ENCODE data around the gene PPARGC1A. TPM values are rescaled to one million over a fixed set of nuclear protein-coding genes. Genes with fewer than 3 reads are reported as not detected.

PPARGC1A gene
- total RNA-seq, 2 experiments from 2014 or later = not detected

- Mint-ChIP-seq H3K36me3 (no peaks in the 10 kb centered on the region), H3K9me3 (no peaks in the 10 kb centered on the region), H3K4me1 (ENCODE audit: low read depth) (peaks cover 14% of the 10 kb centered on the region), H3K27ac (no peak overlapping the region), H3K27me3 (peaks cover 3% of the 10 kb centered on the region), H3K4me3 (no peak overlapping the region)
- no peak for DNase-seq
- ChIA-PET CTCF (no interaction called here), POLR2A (no interaction called here)
- intact Hi-C loops (cut with micrococcal nuclease) = no loop called here
Measured at GRCh38 chr4:23885943-23886590, 3.8 kb downstream of the PPARGC1A start.

- Mint-ChIP-seq H3K4me3 (no peak overlapping the region), H3K4me1 (ENCODE audit: low read depth) (peaks cover 9% of the 10 kb centered on the region), H3K9me3 (no peaks in the 10 kb centered on the region), H3K36me3 (no peaks in the 10 kb centered on the region), H3K27ac (no peak overlapping the region), H3K27me3 (peaks cover 3% of the 10 kb centered on the region)
- CTCF ChIA-PET = no interaction called here
- POLR2A ChIA-PET = no interaction called here
- intact Hi-C loops (cut with micrococcal nuclease) = no loop called here
- no peak for DNase-seq
Measured at GRCh38 chr4:23884741-23885140, 5.1 kb downstream of the PPARGC1A start.

GRCh38 chr4:23884261-23884660 lies 5.6 kb downstream of the PPARGC1A start:
- Mint-ChIP-seq H3K4me3 (no peak overlapping the region), H3K36me3 (no peaks in the 10 kb centered on the region), H3K27ac (no peak overlapping the region), H3K9me3 (no peaks in the 10 kb centered on the region), H3K27me3 (peaks cover 3% of the 10 kb centered on the region), H3K4me1 (ENCODE audit: low read depth) (peaks cover 5% of the 10 kb centered on the region)
- POLR2A ChIA-PET = no interaction called here
- intact Hi-C loops (cut with micrococcal nuclease) = no loop called here
- CTCF ChIA-PET = no interaction called here
- no peak for DNase-seq

- no peak overlapping the region for H3K4me3 Mint-ChIP-seq
- no peaks in the 10 kb centered on the region for H3K36me3 Mint-ChIP-seq
- no peaks in the 10 kb centered on the region for H3K4me1 Mint-ChIP-seq (ENCODE audit: low read depth)
- ChIA-PET POLR2A (no interaction called here), CTCF (no interaction called here)
- intact Hi-C loops (cut with micrococcal nuclease) = no loop called here
- H3K27me3 Mint-ChIP-seq = no peaks in the 10 kb centered on the region
- no peak overlapping the region for H3K27ac Mint-ChIP-seq
- DNase-seq = no peak
- no peaks in the 10 kb centered on the region for H3K9me3 Mint-ChIP-seq
Measured at GRCh38 chr4:23882976-23883531, 6.8 kb downstream of the PPARGC1A start.

GRCh38 chr4:23881674-23882337 lies 8.0 kb downstream of the PPARGC1A start:
- Mint-ChIP-seq H3K9me3 (no peaks in the 10 kb centered on the region), H3K36me3 (no peaks in the 10 kb centered on the region), H3K4me3 (no peak overlapping the region), H3K4me1 (ENCODE audit: low read depth) (no peaks in the 10 kb centered on the region), H3K27me3 (no peaks in the 10 kb centered on the region), H3K27ac (no peak overlapping the region)
- CTCF ChIA-PET = no interaction called here
- POLR2A ChIA-PET = no interaction called here
- DNase-seq = no peak
- intact Hi-C loops (cut with micrococcal nuclease) = no loop called here

GRCh38 chr4:23881052-23881501 lies 8.8 kb downstream of the PPARGC1A start:
- no peak overlapping the region for H3K27ac Mint-ChIP-seq
- POLR2A ChIA-PET = no interaction called here
- intact Hi-C loops (cut with micrococcal nuclease) = no loop called here
- CTCF ChIA-PET = no interaction called here
- no peak for DNase-seq
- no peaks in the 10 kb centered on the region for H3K36me3 Mint-ChIP-seq
- no peaks in the 10 kb centered on the region for H3K27me3 Mint-ChIP-seq
- H3K9me3 Mint-ChIP-seq = no peaks in the 10 kb centered on the region
- no peaks in the 10 kb centered on the region for H3K4me1 Mint-ChIP-seq (ENCODE audit: low read depth)
- no peak overlapping the region for H3K4me3 Mint-ChIP-seq

- no peak overlapping the region for H3K27ac Mint-ChIP-seq
- no peaks in the 10 kb centered on the region for H3K27me3 Mint-ChIP-seq
- intact Hi-C loops (cut with micrococcal nuclease) = no loop called here
- DNase-seq = no peak
- POLR2A ChIA-PET = no interaction called here
- no peak overlapping the region for H3K4me3 Mint-ChIP-seq
- H3K9me3 Mint-ChIP-seq = no peaks in the 10 kb centered on the region
- CTCF ChIA-PET = no interaction called here
- no peaks in the 10 kb centered on the region for H3K4me1 Mint-ChIP-seq (ENCODE audit: low read depth)
- no peaks in the 10 kb centered on the region for H3K36me3 Mint-ChIP-seq
Measured at GRCh38 chr4:23878912-23879732, 10.7 kb downstream of the PPARGC1A start.

GRCh38 chr4:23878246-23878891 lies 11.5 kb downstream of the PPARGC1A start:
- POLR2A ChIA-PET = no interaction called here
- Mint-ChIP-seq H3K4me1 (ENCODE audit: low read depth) (no peaks in the 10 kb centered on the region), H3K9me3 (no peaks in the 10 kb centered on the region), H3K27ac (no peak overlapping the region), H3K4me3 (no peak overlapping the region), H3K36me3 (no peaks in the 10 kb centered on the region), H3K27me3 (no peaks in the 10 kb centered on the region)
- DNase-seq = no peak
- CTCF ChIA-PET = no interaction called here
- intact Hi-C loops (cut with micrococcal nuclease) = no loop called here

- CTCF ChIA-PET = no interaction called here
- intact Hi-C loops (cut with micrococcal nuclease) = no loop called here
Measured at GRCh38 chr4:23877758-23878229, 12.1 kb downstream of the PPARGC1A start.

GRCh38 chr4:23876418-23877089 lies 13.3 kb downstream of the PPARGC1A start:
- intact Hi-C loops (cut with micrococcal nuclease) = no loop called here
- H3K36me3 Mint-ChIP-seq = no peaks in the 10 kb centered on the region
- no peak overlapping the region for H3K27ac Mint-ChIP-seq
- no peaks in the 10 kb centered on the region for H3K4me1 Mint-ChIP-seq (ENCODE audit: low read depth)
- ChIA-PET POLR2A (no interaction called here), CTCF (no interaction called here)
- no peak for DNase-seq
- H3K9me3 Mint-ChIP-seq = no peaks in the 10 kb centered on the region
- no peaks in the 10 kb centered on the region for H3K27me3 Mint-ChIP-seq
- H3K4me3 Mint-ChIP-seq = no peak overlapping the region

More at GRCh38 chr4:23877758-23878229, 12.1 kb downstream of the PPARGC1A start:
- H3K4me3 Mint-ChIP-seq = no peak overlapping the region
- no peaks in the 10 kb centered on the region for H3K9me3 Mint-ChIP-seq
- DNase-seq = no peak
- no peaks in the 10 kb centered on the region for H3K36me3 Mint-ChIP-seq
- H3K27me3 Mint-ChIP-seq = no peaks in the 10 kb centered on the region
- no peaks in the 10 kb centered on the region for H3K4me1 Mint-ChIP-seq (ENCODE audit: low read depth)
- H3K27ac Mint-ChIP-seq = no peak overlapping the region
- POLR2A ChIA-PET = no interaction called here

GRCh38 chr4:23875317-23875716 lies 14.5 kb downstream of the PPARGC1A start:
- CTCF ChIA-PET = no interaction called here

GRCh38 chr4:23874536-23874901 lies 15.3 kb downstream of the PPARGC1A start:
- H3K36me3 Mint-ChIP-seq = no peaks in the 10 kb centered on the region
- ChIA-PET CTCF (no interaction called here), POLR2A (no interaction called here)
- no peaks in the 10 kb centered on the region for H3K27me3 Mint-ChIP-seq
- no peak for DNase-seq
- intact Hi-C loops (cut with micrococcal nuclease) = no loop called here
- no peak overlapping the region for H3K27ac Mint-ChIP-seq
- H3K4me3 Mint-ChIP-seq = no peak overlapping the region
- H3K9me3 Mint-ChIP-seq = no peaks in the 10 kb centered on the region
- no peaks in the 10 kb centered on the region for H3K4me1 Mint-ChIP-seq (ENCODE audit: low read depth)

More at GRCh38 chr4:23875317-23875716, 14.5 kb downstream of the PPARGC1A start:
- Mint-ChIP-seq H3K4me1 (ENCODE audit: low read depth) (no peaks in the 10 kb centered on the region), H3K4me3 (no peak overlapping the region), H3K36me3 (no peaks in the 10 kb centered on the region), H3K27ac (no peak overlapping the region), H3K9me3 (no peaks in the 10 kb centered on the region), H3K27me3 (no peaks in the 10 kb centered on the region)
- intact Hi-C loops (cut with micrococcal nuclease) = no loop called here
- no peak for DNase-seq
- POLR2A ChIA-PET = no interaction called here

Data from activated CD4-positive, alpha-beta memory T cell treated with anti-CD3 and anti-CD28 coated beads for 36 hours (primary cell).